CD4-positive, alpha-beta T cell treated with Interferon alpha-2 for 1 hour (primary cell): ENCODE data around the gene TRIM15.
"Not testable (repeated sequence)": the region's sequence is repeated elsewhere in the genome, so short reads cannot be mapped to it uniquely, and the experiment has no call there.

Experiments
- DNase-seq, 2 donors: peaks; one replicate each; pipeline ENCODE4 v3.0.0-alpha.2; 2020 to 2022

The TRIM15 gene

GRCh38 chr6:30163918-30164654 is 740 bp downstream of the TRIM15 start:
- no peak for DNase-seq

DNA sequence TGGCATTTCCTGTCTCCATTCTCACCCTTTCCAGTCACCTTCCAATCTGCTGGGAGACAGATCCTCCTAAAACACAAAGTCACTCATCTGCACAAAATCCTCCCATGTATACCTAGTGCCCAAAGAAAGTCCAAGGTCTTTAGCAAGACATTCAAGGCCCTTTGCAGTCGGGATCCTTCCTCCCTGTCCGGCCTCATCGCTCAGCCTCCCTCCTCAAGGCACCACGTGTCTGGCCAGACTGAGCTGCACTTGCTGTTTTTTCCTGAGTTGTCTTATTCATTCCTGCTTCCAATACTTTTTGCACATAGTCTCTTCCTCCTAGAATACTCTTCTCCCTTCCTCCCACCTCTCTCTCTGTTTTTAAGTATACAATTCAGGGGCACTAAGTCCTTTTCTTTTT is 1.4 kb downstream of the TRIM15 start:
- no peak for DNase-seq

DNA sequence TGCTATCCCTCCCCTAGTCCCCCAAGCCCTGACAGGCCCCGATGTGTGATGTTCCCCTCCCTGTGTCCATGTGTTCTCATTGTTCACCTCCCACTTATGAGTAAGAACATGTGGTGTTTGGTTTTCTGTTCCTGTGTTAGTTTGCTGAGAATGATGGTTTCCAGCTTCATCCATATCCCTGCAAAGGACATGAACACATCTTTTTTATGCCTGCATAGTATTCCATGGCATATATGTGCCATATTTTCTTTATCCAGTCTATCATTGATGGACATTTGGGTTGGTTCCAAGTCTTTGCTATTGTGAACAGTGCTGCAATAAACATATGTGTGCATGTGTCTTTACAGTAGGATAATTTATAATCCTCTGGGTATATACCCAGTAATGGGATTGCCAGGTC is 1.9 kb downstream of the TRIM15 start:
- DNase-seq, result not testable (repeated sequence)

- DNase-seq, result peak in 1 of 2 donors; percentile 31
Measured at GRCh38 chr6:30167101-30167500, 3.8 kb downstream of the TRIM15 start.

GRCh38 chr6:30168741-30169140 is 5.4 kb downstream of the TRIM15 start:
- no peak for DNase-seq

DNA sequence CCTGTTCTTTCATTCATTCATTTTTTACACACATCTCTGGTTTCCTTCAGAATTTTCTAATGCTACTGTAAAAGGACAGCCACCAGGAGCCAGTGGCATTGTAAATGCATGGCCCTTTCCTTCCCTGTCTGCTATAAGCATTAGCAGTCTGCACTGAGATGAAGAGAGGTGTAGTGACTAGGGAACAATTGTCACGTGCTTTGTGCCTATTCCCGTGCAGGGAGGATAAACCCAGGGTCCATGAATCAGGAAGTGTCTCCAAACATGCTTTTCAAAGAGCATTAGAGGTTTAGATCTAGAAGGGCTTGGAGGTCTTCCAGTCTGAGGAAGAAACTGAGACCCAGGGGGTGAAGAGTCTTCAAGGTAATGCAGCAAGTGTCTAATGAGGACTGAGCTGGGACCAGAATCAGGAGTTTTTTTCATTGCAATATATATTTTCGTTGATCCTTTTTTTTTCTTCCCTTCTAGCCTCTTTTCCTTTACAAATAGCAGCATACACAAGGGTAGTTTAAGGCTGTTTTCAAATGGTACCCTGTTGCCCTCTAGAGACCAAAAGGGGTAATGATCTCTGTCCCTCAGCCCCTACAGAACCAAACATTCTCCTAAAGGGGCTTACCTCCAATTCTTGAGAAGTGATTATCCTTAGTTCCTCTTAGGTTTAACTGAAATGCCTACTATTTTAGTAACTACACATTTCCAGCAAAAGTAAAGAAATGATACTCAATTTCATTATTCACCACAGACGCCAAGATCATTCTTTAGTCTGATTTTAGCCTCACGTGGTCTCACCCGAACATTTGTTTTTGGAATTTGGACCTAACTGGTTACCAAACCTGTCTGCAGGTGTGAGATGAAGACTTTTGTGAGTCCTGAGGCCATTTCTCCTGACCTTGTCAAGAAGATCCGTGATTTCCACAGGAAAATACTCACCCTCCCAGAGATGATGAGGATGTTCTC is 6.6 kb downstream of the TRIM15 start:
- DNase-seq, result peak in 1 of 2 donors; percentile 57

GRCh38 chr6:30171677-30172471 is 8.5 kb downstream of the TRIM15 start:
- no peak for DNase-seq

DNA sequence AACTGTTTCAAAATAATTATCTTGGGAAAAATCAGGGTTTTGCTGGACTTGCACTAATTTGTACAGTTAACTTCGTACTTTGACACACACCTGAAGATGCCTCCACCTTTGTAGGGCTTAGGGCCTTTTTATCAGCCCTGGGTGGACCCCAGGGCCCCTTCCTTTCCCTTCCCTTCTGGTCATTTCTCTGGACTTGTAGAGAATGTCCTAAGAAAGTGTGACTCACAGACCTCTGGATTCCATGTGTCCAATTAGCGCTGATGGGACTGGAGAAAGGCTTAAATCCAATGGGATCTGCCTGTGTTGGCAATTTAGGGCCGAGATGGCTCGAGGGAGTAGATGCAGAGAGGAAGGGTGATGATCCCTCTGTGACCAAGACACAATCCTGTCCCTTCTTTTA is 9.3 kb downstream of the TRIM15 start:
- DNase-seq, result no peak

- DNase-seq, result no peak
Measured at GRCh38 chr6:30175765-30176164, 12.4 kb downstream of the TRIM15 start.

- no peak for DNase-seq
Measured at GRCh38 chr6:30178837-30179236, 15.5 kb downstream of the TRIM15 start.

DNA sequence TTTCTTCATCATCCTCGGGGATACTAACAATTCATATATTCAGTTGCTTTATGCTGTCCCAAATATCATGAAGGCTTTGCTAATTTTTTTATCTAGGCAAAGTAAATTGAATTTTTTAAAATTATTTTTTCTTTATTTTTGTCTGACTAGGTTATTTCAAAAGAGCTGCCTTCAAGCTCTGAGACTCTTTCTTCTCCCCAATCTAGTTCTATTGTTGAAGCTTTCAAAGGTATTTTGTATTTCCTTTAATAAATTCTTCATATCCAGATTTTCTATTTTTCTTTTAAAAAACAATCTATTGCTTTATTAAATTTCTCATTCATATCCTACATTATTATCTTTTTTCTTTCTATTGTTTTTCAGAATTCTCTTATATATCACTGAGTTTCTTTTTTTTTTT is 16.8 kb downstream of the TRIM15 start:
- no peak for DNase-seq

DNA sequence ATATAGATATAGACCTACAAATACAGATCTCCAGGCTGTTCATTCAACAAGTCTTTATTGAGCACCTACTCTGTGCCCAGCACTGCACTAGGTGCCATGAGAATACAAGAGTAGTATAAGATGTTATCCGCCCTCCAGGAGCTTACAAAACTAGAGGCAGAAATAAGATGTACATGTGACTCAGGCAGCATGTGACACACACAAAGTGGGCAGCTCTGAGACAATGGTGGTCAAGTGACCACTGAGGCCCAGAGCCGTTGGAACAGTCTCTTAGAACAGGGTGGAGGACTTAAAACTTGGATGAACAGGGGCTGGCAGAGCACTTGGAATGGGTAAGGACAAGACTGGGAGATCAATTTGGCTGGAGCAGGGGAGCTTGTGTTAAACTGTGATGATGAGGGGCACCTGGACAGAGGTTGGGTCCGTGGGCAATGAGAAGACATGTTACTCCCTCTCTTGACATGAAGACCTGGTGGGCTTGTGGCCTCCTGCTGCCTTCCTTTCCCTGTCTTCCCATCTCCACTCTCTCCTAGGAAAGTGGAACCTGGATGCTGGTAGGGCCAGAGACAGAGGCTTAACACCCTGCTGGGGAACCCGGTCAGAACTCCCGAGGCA is 21.2 kb downstream of the TRIM15 start:
- DNase-seq, result no peak

DNA sequence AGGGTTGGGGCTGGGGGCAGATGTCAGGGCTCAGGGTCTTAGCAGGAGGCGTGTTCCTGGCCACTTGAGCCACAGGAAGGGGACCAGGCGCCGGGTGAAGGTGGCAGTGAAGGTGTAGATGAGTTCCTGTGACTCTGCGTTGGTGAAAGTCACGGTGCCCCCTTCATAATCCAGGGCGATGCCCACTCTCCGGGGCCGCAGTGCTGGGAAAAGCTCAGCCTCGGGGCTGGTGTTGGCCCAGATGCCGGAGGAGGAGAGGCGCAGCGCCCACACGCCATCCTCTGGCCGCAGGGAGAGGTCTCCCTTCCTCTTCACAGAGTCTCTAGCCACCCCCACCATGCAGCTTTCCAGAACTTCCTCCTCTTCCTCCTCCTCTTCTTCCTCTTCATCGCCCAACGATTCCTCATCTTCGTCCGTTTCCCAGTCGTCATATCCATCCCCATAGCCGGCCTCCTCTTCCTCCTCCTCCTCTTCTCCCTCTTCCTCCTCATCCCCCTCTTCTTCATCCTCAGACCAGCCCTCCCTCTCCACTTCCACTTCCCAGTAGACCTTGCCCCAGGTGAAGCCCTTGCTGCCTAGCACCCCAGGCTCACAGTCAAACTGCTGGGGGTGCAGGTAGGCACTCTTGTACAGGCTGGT is 22.6 kb downstream of the TRIM15 start:
- DNase-seq, result no peak

- no peak for DNase-seq
Measured at GRCh38 chr6:30188541-30188940, 25.2 kb downstream of the TRIM15 start.

DNA sequence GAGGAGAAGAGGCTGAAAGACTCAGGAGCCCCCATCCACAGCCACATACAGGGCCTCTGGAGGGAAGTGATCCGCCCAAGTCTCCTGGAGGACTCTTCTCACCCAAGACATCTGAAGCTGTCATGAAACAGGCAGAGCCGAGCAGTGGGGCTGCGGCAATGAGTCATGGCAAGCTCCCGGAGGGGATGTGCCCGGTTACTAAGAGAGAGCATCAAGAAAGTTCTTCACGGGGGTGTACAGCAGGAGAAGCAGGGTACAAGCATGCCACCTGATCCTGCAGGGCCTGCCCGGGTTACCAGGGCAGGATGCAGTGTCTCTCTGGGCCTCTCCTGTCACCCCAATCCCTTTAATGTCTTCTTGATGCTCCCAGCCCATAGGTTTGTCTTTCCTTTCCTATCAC is 28.7 kb downstream of the TRIM15 start:
- DNase-seq, result no peak

DNA sequence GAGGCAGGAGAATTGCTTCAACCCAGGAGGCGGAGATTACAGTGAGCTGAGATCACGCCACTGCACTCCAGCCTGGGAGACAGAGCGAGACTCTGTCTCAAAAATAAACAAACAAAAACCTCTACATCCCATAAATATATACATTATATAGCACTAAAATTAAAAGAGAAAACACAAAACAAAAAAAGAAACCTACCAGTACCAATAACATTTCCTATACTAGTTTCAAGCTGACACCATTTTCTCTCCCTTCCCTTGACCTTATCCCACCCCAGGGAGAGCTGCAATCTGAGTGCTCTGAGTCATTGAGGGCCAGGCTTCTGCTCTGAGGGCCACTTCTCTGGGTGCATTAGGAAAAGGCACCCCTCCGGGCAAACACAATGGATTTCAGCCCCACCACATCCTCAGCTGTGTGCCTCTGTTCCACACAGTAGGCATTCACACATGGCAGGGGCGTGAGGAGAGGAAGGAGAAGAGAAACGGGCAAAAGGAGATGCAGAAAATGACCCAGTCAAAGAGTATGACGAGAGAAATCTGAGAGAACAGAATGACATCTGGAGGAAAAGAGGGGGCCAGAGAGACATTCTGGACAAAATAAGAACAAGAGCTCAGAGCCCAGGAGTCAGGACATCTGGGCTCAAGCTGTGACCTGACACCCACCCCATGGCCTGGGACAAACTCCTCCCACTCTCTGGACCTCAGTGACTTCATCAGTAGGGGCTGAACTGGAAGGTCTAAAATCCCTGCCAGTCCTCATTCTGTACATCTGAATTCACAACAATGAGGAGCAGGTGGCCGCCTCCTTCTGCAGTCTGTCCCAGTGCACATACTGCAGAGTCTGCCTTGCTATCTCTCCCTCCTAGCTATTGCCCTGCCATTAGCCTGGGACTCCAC is 31.7 kb downstream of the TRIM15 start:
- no peak for DNase-seq

GRCh38 chr6:30195951-30196350 is 32.6 kb downstream of the TRIM15 start:
- DNase-seq, result no peak

- DNase-seq, result no peak
Measured at GRCh38 chr6:30196376-30196775, 33.0 kb downstream of the TRIM15 start.

DNA sequence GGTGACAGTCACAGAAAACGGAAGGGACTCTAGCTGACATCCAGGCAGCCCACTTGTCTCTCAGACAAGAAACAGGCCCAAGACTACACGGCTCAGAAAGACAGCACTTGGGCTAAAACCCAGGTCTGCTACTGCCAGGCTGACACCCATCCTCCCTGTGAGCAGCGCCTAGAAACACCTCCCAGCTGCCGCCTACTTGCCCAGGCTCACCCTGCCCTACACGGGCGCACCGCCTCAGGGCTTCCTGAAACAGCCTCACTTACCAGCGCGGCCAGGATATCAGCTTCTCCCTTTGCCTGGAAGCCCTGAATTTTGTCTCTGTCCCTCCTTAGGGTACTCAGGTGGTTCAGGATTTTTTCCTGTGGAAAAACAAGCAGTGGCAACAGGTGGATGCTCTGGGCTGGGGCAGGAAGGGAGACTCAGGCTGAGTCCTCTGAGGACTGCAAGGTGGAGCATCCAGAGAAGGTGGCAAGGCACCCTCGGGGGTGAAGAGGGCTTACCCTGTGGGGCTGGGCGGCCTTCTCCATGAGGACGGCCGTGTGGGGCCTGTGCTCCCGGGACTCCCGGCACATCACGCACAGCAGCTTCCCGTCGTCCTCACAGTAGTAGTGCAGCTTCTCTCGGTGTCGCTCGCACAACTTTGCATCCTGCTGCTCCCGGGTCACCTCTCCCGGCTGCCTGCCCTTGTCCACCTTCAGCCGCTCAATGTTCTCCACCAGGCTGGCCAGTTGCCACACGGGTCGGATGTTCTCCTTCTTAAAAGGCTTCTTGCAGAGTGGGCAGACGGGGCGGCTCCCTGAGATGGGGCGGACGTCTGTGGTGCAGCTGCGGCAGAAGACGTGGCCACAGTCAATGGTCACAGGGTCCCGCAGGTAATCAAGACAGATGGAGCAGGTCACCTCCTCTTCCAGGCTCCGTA is 35.1 kb downstream of the TRIM15 start:
- no peak for DNase-seq
